ENCODE measurements around the gene SLC44A5. TPM values are rescaled to one million over a fixed set of nuclear protein-coding genes. Genes with fewer than 3 reads are reported as not detected.

The SLC44A5 gene
- total RNA-seq, 1 donor from 2014 or later: 0.20 TPM

DNA sequence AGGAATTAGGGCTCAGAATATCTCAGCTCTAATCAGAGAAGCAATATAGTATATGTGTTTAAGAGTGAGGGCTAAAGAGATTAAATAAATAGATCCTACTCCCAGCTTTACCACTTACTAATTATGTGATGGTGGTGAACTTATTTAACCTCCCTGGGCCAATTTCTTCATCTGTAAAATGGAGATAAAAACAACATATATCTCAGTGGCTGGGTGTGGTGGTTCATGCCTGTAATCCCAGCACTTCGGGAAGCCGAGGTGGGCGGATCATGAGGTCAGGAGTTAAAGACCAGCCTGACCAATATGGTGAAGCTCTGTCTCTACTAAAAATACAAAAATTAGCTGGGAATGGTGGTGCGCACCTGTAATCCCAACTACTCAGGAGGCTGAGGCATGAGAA is 135.2 kb downstream of the SLC44A5 start:
- Mint-ChIP-seq H3K9me3 (ENCODE audit: low read depth) (no peaks in the 10 kb centered on the region), H3K4me1 (ENCODE audit: low read depth) (no peaks in the 10 kb centered on the region), H3K4me3 (ENCODE audit: unreplicated experiment) (no peak overlapping the region), H3K36me3 (ENCODE audit: low read depth) (no peaks in the 10 kb centered on the region), H3K27ac (ENCODE audit: unreplicated experiment) (no peak overlapping the region), H3K27me3 (ENCODE audit: low read depth) (no peaks in the 10 kb centered on the region)
- no peak for DNase-seq (ENCODE audit: low spot score)
- TF ChIP-seq, protein P1, sequence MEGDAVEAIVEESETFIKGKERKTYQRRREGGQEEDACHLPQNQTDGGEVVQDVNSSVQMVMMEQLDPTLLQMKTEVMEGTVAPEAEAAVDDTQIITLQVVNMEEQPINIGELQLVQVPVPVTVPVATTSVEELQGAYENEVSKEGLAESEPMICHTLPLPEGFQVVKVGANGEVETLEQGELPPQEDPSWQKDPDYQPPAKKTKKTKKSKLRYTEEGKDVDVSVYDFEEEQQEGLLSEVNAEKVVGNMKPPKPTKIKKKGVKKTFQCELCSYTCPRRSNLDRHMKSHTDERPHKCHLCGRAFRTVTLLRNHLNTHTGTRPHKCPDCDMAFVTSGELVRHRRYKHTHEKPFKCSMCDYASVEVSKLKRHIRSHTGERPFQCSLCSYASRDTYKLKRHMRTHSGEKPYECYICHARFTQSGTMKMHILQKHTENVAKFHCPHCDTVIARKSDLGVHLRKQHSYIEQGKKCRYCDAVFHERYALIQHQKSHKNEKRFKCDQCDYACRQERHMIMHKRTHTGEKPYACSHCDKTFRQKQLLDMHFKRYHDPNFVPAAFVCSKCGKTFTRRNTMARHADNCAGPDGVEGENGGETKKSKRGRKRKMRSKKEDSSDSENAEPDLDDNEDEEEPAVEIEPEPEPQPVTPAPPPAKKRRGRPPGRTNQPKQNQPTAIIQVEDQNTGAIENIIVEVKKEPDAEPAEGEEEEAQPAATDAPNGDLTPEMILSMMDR (IDR thresholded peaks at IDR 0.05): no peak

DNA sequence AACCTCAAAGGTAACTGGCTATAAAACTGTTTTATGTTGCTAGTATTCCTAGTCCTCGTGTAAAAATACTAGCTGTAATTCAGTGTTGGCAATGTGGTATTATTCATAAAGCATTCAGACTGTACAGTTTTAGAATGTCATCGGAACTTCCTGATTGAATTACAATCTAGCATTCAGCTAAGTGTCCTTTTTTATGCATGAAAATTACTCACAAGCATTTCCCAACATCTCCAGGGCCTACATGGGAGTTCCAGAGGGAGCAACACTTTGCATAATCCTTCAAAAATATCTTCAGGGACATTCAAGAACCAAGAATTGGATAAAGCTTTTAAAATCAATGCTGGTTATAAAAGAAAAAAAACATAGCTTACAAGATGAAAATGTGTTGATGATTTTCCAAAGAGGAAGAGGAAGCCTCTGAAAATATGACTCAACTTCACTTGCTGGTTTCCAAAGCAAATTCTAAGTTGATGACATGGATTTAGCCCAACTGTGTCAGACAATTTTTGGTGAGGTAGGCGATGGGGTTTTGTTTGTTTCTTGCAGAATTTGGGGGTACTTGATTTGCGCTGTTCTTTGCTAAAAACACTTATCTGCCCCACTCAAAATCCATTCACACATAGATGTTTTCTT is 137.8 kb downstream of the SLC44A5 start:
- no peaks in the 10 kb centered on the region for H3K36me3 Mint-ChIP-seq (ENCODE audit: low read depth)
- TF ChIP-seq, protein P1 (IDR thresholded peaks at IDR 0.05): no peak
- no peaks in the 10 kb centered on the region for H3K9me3 Mint-ChIP-seq (ENCODE audit: low read depth)
- DNase-seq (ENCODE audit: low spot score): no peak
- H3K27ac Mint-ChIP-seq (ENCODE audit: unreplicated experiment): no peak overlapping the region
- H3K4me3 Mint-ChIP-seq (ENCODE audit: unreplicated experiment): no peak overlapping the region
- H3K27me3 Mint-ChIP-seq (ENCODE audit: low read depth): no peaks in the 10 kb centered on the region
- no peaks in the 10 kb centered on the region for H3K4me1 Mint-ChIP-seq (ENCODE audit: low read depth)

DNA sequence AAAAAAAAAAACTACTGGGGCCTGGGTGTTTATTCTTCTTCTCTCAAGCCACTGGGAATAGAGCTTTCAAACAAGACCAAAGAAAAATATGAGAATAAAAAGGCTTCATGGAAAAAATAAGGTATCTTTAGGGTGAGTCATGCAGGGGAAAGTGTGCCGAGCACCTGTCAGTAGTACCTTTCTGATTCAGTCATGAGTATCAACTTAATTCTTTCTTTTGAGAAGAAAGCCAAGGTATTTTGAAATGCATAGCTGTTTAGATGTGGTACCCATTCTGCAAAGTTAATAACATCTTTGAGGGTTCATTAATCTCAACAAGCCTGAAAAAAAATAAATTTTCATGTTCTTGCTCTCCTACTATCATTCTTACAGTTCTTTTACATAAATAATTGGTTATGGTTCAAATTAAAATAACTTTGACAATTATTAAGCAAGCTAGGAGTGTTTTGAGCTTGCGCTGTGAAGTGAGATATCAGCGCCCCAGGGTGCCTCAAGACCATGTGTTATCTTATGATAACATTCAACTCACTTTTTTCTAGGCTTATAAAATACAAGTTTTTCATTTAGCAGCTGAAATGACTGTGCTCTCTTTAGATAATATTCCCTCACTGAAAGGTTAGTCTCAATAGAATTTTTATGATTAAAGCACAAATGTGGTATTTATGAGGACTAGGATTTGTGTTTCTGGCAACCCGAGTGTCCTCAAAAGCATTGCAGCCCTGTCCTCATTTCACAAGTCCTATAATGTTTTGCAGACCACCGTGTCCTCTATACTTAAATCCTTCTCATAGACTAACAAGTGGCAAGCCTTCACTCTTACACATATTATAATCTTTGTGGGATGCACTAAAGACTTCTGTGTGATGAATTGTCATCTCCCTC is 138.6 kb downstream of the SLC44A5 start:
- Mint-ChIP-seq H3K27ac (ENCODE audit: unreplicated experiment) (no peak overlapping the region), H3K9me3 (ENCODE audit: low read depth) (no peaks in the 10 kb centered on the region), H3K27me3 (ENCODE audit: low read depth) (no peaks in the 10 kb centered on the region), H3K4me1 (ENCODE audit: low read depth) (no peaks in the 10 kb centered on the region), H3K36me3 (ENCODE audit: low read depth) (no peaks in the 10 kb centered on the region), H3K4me3 (ENCODE audit: unreplicated experiment) (no peak overlapping the region)
- TF ChIP-seq, protein P1 (IDR thresholded peaks at IDR 0.05): no peak
- DNase-seq (ENCODE audit: low spot score): no peak

DNA sequence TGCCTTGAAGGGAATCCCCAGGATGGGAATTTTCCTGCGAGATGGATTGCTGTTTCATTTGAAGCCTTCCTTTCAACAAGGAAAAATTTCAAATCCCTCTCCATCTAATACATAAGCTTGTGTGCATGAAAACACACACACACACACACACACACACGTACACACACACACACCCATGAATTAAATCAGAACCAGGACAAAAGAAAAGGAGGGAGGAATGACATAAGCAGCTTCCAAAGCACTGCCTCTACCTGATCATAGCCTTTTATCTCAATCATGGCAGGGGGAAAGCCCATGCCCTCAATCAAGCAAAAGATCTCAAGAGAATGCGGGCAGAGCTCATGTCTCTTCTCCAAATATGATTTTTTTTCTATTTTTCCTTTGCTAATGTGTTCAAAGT is 139.7 kb downstream of the SLC44A5 start:
- H3K9me3 Mint-ChIP-seq (ENCODE audit: low read depth): no peaks in the 10 kb centered on the region
- H3K4me1 Mint-ChIP-seq (ENCODE audit: low read depth): no peaks in the 10 kb centered on the region
- no peak for DNase-seq (ENCODE audit: low spot score)
- H3K27ac Mint-ChIP-seq (ENCODE audit: unreplicated experiment): no peak overlapping the region
- H3K4me3 Mint-ChIP-seq (ENCODE audit: unreplicated experiment): no peak overlapping the region
- TF ChIP-seq, protein P1 (IDR thresholded peaks at IDR 0.05): no peak
- no peaks in the 10 kb centered on the region for H3K27me3 Mint-ChIP-seq (ENCODE audit: low read depth)
- H3K36me3 Mint-ChIP-seq (ENCODE audit: low read depth): no peaks in the 10 kb centered on the region

DNA sequence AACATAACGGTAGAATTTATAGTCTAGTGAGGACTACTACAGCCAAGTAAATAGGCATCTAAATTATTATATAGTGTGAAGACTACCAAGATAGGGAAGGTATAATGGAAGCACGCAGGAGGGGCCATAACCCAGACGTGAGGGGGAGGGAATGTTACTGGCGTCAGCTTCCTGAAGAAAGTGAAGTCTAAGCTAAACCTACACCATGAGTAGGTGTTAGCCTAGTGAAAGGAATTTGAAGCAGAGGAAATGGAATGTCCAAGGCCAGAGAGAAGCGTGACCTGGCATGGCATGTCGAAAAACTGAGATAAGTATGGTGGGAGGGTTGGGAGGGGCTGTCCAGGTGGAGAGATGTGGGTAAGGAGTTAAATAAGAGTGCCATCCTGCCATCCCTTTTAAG is 140.5 kb downstream of the SLC44A5 start:
- Mint-ChIP-seq H3K4me1 (ENCODE audit: low read depth) (no peaks in the 10 kb centered on the region), H3K36me3 (ENCODE audit: low read depth) (no peaks in the 10 kb centered on the region), H3K9me3 (ENCODE audit: low read depth) (peaks cover 3% of the 10 kb centered on the region), H3K27me3 (ENCODE audit: low read depth) (no peaks in the 10 kb centered on the region), H3K27ac (ENCODE audit: unreplicated experiment) (no peak overlapping the region), H3K4me3 (ENCODE audit: unreplicated experiment) (no peak overlapping the region)
- no peak for DNase-seq (ENCODE audit: low spot score)
- TF ChIP-seq, protein P1 (IDR thresholded peaks at IDR 0.05): no peak

Measured in chondrocyte (in vitro differentiated cells).